NCI-H2029 treated with DMSO at 0.1 percent for 48 hours (cell line): ENCODE results near the gene PIK3R6.
"Not testable (repeated sequence)": the region's sequence is repeated elsewhere in the genome, so short reads cannot be mapped to it uniquely, and the experiment has no call there.

ENCODE experiments used
- DNase-seq: peaks from one replicate; lab custom pipeline; 2025; lab: John Stamatoyannopoulos, UW

The PIK3R6 gene

GRCh38 chr17:8873801-8874715, 6.6 kb upstream of the PIK3R6 start:
- no peak for DNase-seq

GRCh38 chr17:8872705-8873435, 5.4 kb upstream of the PIK3R6 start:
- no peak for DNase-seq

- no peak for DNase-seq
Measured at GRCh38 chr17:8872036-8872704, 4.7 kb upstream of the PIK3R6 start.

- no peak for DNase-seq
Measured at GRCh38 chr17:8871081-8871581, 3.7 kb upstream of the PIK3R6 start.

- DNase-seq, result no peak
Measured at GRCh38 chr17:8870406-8871040, 3.0 kb upstream of the PIK3R6 start.

GRCh38 chr17:8869114-8869815, 1.8 kb upstream of the PIK3R6 start:
- DNase-seq, result no peak

- no peak for DNase-seq
Measured at GRCh38 chr17:8868529-8868951, 1.1 kb upstream of the PIK3R6 start.

- DNase-seq, result no peak
Measured at GRCh38 chr17:8868092-8868491, 618 bp upstream of the PIK3R6 start.

- DNase-seq, result no peak
Measured at GRCh38 chr17:8865811-8866210, 1.7 kb downstream of the PIK3R6 start.

GRCh38 chr17:8865385-8865784, 2.1 kb downstream of the PIK3R6 start:
- no peak for DNase-seq

GRCh38 chr17:8862213-8863056, 5.0 kb downstream of the PIK3R6 start:
- no peak for DNase-seq

GRCh38 chr17:8861495-8862181, 5.8 kb downstream of the PIK3R6 start:
- no peak for DNase-seq

GRCh38 chr17:8859804-8860430, 7.6 kb downstream of the PIK3R6 start:
- DNase-seq, result no peak

- no peak for DNase-seq
Measured at GRCh38 chr17:8859027-8859803, 8.3 kb downstream of the PIK3R6 start.

GRCh38 chr17:8857919-8858318, 9.6 kb downstream of the PIK3R6 start:
- no peak for DNase-seq

GRCh38 chr17:8856869-8857575, 10.5 kb downstream of the PIK3R6 start:
- no peak for DNase-seq

GRCh38 chr17:8856205-8856603, 11.3 kb downstream of the PIK3R6 start:
- not testable (repeated sequence) for DNase-seq
